Measurements from ENCODE around the gene ESYT1. TPM values are rescaled to one million over a fixed set of nuclear protein-coding genes. Genes with fewer than 3 reads are reported as not detected.
A peak's percentile ranks its signal among the peaks of the same experiment; 100 is the strongest.

ESYT1 gene
- total and polyA plus RNA-seq, 10 of the 15 experiments (the other 5 are each of a cell fraction or from before 2014, with no cell fraction given) = 47.5 to 120 (median 87.1) TPM

- Histone ChIP-seq H3K9me3 (replicated peaks; ENCODE audit: control insufficient read depth, insufficient read depth, low read length) (no peaks in the 10 kb centered on the region), H3K4me2 (ENCODE audit: control insufficient read depth, insufficient read depth) (peak overlapping the region; percentile 98), H3K9ac (ENCODE audit: control insufficient read depth, insufficient read depth, low read length) (peak overlapping the region; percentile 78), H3K27me3 (replicated peaks in 1 of 2; ENCODE audit: control insufficient read depth in 2 of 2, insufficient read depth in 2 of 2, low read length in 1 of 2) (no peaks in the 10 kb centered on the region), H3K4me3 (peak overlapping the region; percentile 93), H3K36me3 (ENCODE audit: control insufficient read depth in 2 of 2, insufficient read depth in 2 of 2, low read length in 1 of 2) (peaks cover 14 to 16% of the 10 kb centered on the region in 2 experiments), H2AFZ (ENCODE audit: control insufficient read depth, low read depth, low read length) (peak overlapping the region; percentile 69), H3K27ac (ENCODE audit: control insufficient read depth, insufficient read depth) (peak overlapping the region; percentile 63), H3K4me1 (ENCODE audit: control insufficient read depth, insufficient read depth, low read length) (peaks cover 24% of the 10 kb centered on the region), H4K20me1 (ENCODE audit: control insufficient read depth, insufficient read depth) (no peaks in the 10 kb centered on the region), H3K79me2 (ENCODE audit: control insufficient read depth, insufficient read depth, low read length) (peaks cover 21% of the 10 kb centered on the region)
- ATAC-seq (peak; percentile 5; the same call in 1 of the 3 replicates), DNase-seq (ENCODE audit: low read depth, low spot score) (no peak), FAIRE-seq (no peak)
- ChIA-PET POLR2A (interaction anchor here (1.0 to 4.5 kb wide), 15 partner anchors 8 to 508 kb away, joined by 3 to 56 read pairs (median 5); partner anchors contain the start of genes ANKRD52, CNPY2, MYL6 and MYL6B), RAD21 (ENCODE audit: unreplicated experiment) (interaction anchor here (0.6 to 6.8 kb wide), 12 partner anchors 9 to 505 kb away, joined by 3 to 98 read pairs (median 5); partner anchors contain the start of genes MYL6, MYL6B, RPL41 and SMARCC2), CTCF (interaction anchor here (0.9 to 10.3 kb wide), 12 partner anchors 8 to 390 kb away, joined by 3 to 129 read pairs (median 11); partner anchors contain the start of genes PA2G4, RNF41, RPL41 and SMARCC2), SMC1A (ENCODE audit: uncharacterized antibody, unreplicated experiment) (interaction anchor here (0.6 to 4.8 kb wide), 11 partner anchors 10 to 508 kb away, joined by 3 to 68 read pairs (median 6); partner anchors contain the start of genes MYL6, MYL6B, PA2G4 and RNF41)
- under 1% methylated on average over 20 of the region's 20 CpGs for WGBS (ENCODE audit: insufficient coverage, insufficient replicate concordance, low lambda C conversion rate, missing lambda C conversion rate)
- intact Hi-C loops (cut with micrococcal nuclease; ENCODE audit: unreplicated experiment) (loop anchor here (5.0 to 10.0 kb wide), 2 partner anchors 339 to 516 kb away; partner anchors contain the start of genes ATP5F1B and SPRYD4), in situ Hi-C loops (cut with MboI) (no loop called here)
- no TSS peak for BruUV-seq (replicated peaks)
- TF ChIP-seq IRF4 (IDR thresholded peaks at IDR 0.05; ENCODE audit: low read depth, low read length) = peak; percentile 41; the same call in 1 of the 2 replicates
- no peak for TF ChIP-seq FOXM1 (IDR thresholded peaks at IDR 0.05; ENCODE audit: low read depth, low read length)
- no peak for TF ChIP-seq ASH2L (IDR thresholded peaks at IDR 0.05; ENCODE audit: borderline replicate concordance, low read depth)
- TF ChIP-seq REST (IDR thresholded peaks at IDR 0.05; ENCODE audit: low read depth, low read length) = no peak
- TF ChIP-seq EZH2 (IDR thresholded peaks at IDR 0.05; ENCODE audit: borderline replicate concordance, control insufficient read depth, low read depth, low read length) = no peak
- peak; percentile 49 for TF ChIP-seq JUNB (IDR thresholded peaks at IDR 0.05)
- 0 out of 2 replicates have a peak, but pooled peaks have one; percentile 1 for TF ChIP-seq MXI1 (IDR thresholded peaks at IDR 0.05; ENCODE audit: low read depth, low read length)
- TF ChIP-seq IKZF1 (conservative IDR thresholded peaks at IDR 0.05) = no peak
- 0 out of 2 replicates have a peak, but pooled peaks have one; percentile 29 for TF ChIP-seq JUND (IDR thresholded peaks at IDR 0.05; ENCODE audit: low read depth, low read length)
- TF ChIP-seq LARP7 (IDR thresholded peaks at IDR 0.05) = no peak
These were observed 671 bp downstream of the ESYT1 start for GRCh38 chr12:56128670-56129205.
